ENCODE data around the gene PCDHGA8.
"Not testable (repeated sequence)": the region's sequence is repeated elsewhere in the genome, so short reads cannot be mapped to it uniquely, and the experiment has no call there.

Gene PCDHGA8

DNA sequence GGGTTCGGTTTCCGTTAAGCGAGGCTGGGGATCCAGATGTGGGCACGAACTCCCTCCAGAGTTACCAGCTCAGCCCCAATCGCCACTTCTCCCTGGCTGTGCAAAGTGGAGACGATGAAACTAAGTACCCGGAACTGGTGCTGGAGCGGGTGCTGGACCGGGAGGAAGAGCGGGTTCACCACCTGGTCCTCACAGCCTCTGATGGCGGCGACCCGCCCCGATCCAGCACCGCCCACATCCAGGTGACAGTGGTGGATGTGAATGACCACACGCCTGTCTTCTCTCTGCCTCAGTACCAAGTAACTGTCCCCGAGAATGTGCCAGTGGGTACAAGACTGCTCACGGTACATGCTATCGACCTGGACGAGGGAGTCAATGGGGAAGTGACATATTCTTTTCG, 9.1 kb upstream of the PCDHGA8 start:
- DNase-seq (ENCODE audit: low read depth in 1 of 2, low spot score in 1 of 2): no peak
- H3K27ac ChIP-seq (replicated peaks): no peak overlapping the region

DNA sequence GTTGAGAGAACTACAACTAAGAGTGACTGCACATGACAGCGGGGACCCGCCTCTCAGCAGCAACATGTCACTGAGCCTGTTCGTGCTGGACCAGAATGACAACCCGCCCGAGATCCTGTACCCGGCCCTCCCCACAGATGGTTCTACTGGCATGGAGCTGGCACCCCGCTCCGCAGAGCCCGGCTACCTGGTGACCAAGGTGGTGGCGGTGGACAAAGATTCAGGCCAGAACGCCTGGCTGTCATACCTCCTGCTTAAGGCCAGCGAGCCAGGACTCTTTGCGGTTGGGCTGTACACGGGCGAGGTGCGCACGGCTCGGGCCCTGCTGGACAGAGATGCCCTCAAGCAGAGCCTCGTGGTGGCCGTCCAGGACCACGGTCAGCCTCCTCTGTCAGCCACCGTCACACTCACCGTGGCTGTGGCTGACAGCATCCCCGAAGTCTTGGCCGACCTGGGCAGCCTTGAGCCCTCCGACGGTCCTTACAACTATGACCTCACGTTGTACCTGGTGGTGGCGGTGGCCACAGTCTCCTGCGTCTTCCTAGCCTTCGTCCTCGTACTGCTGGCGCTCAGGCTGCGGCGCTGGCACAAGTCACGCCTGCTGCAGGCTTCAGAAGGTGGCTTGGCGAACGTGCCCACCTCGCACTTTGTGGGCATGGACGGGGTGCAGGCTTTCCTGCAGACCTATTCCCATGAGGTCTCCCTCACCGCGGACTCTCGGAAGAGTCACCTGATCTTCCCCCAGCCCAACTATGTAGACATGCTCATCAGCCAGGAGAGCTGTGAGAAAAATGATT, 7.8 kb upstream of the PCDHGA8 start:
- no peak for DNase-seq (ENCODE audit: low read depth in 1 of 2, low spot score in 1 of 2)
- Histone ChIP-seq H3K27me3 (ENCODE audit: insufficient read depth, poor library complexity, severe bottlenecking) (no peaks in the 10 kb centered on the region), H3K4me3 (replicated peaks; ENCODE audit: insufficient read depth, low read length) (no peak overlapping the region), H3K27ac (replicated peaks) (no peak overlapping the region)
- TF ChIP-seq GABPA (IDR thresholded peaks at IDR 0.05; ENCODE audit: low read depth): no peak

More for the DNA sequence above, 9.1 kb upstream of the PCDHGA8 start:
- Histone ChIP-seq H3K27me3 (ENCODE audit: insufficient read depth, poor library complexity, severe bottlenecking) (no peaks in the 10 kb centered on the region), H3K4me3 (replicated peaks; ENCODE audit: insufficient read depth, low read length) (no peak overlapping the region)
- TF ChIP-seq REST (IDR thresholded peaks at IDR 0.05; ENCODE audit: insufficient replicate concordance, low read depth) (no peak), SPI1 (IDR thresholded peaks at IDR 0.05; ENCODE audit: borderline replicate concordance, low read depth) (no peak), GABPA (IDR thresholded peaks at IDR 0.05; ENCODE audit: low read depth) (no peak), POLR2AphosphoS5 (IDR thresholded peaks at IDR 0.05; ENCODE audit: low read depth) (no peak)
- TF ChIP-seq, protein P1, sequence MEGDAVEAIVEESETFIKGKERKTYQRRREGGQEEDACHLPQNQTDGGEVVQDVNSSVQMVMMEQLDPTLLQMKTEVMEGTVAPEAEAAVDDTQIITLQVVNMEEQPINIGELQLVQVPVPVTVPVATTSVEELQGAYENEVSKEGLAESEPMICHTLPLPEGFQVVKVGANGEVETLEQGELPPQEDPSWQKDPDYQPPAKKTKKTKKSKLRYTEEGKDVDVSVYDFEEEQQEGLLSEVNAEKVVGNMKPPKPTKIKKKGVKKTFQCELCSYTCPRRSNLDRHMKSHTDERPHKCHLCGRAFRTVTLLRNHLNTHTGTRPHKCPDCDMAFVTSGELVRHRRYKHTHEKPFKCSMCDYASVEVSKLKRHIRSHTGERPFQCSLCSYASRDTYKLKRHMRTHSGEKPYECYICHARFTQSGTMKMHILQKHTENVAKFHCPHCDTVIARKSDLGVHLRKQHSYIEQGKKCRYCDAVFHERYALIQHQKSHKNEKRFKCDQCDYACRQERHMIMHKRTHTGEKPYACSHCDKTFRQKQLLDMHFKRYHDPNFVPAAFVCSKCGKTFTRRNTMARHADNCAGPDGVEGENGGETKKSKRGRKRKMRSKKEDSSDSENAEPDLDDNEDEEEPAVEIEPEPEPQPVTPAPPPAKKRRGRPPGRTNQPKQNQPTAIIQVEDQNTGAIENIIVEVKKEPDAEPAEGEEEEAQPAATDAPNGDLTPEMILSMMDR (IDR thresholded peaks at IDR 0.05; ENCODE audit: insufficient read depth, low read length): no peak

GRCh38 chr5:141387557-141388311, 4.7 kb upstream of the PCDHGA8 start, which contains the start of gene PCDHGB4:
TSS of gene PCDHGB4 (plus strand) at chr5:141387698. CDS start at chr5:141387885, 187 bp downstream.
- TF ChIP-seq, protein P1 (IDR thresholded peaks at IDR 0.05; ENCODE audit: insufficient read depth, low read length): peak; percentile 38
- H3K4me3 ChIP-seq (replicated peaks; ENCODE audit: insufficient read depth, low read length): peak within 1 kb of the TSS; percentile 37
- H3K27me3 ChIP-seq (ENCODE audit: insufficient read depth, poor library complexity, severe bottlenecking); H3K27ac ChIP-seq (replicated peaks): not testable (repeated sequence)
- DNase-seq (ENCODE audit: low read depth in 1 of 2, low spot score in 1 of 2): peak in 1 of 2 experiments; percentile 65

GRCh38 chr5:141388661-141389060, 3.8 kb upstream of the PCDHGA8 start:
- Histone ChIP-seq H3K4me3 (replicated peaks; ENCODE audit: insufficient read depth, low read length) (no peak overlapping the region), H3K27me3 (ENCODE audit: insufficient read depth, poor library complexity, severe bottlenecking) (no peaks in the 10 kb centered on the region), H3K27ac (replicated peaks) (no peak overlapping the region)
- TF ChIP-seq GABPA (IDR thresholded peaks at IDR 0.05; ENCODE audit: low read depth): no peak
- TF ChIP-seq POLR2AphosphoS5 (IDR thresholded peaks at IDR 0.05; ENCODE audit: low read depth): no peak
- TF ChIP-seq SPI1 (IDR thresholded peaks at IDR 0.05; ENCODE audit: borderline replicate concordance, low read depth): no peak
- no peak for TF ChIP-seq REST (IDR thresholded peaks at IDR 0.05; ENCODE audit: insufficient replicate concordance, low read depth)
- TF ChIP-seq, protein P1 (IDR thresholded peaks at IDR 0.05; ENCODE audit: insufficient read depth, low read length): no peak
- no peak for DNase-seq (ENCODE audit: low read depth in 1 of 2, low spot score in 1 of 2)

All from HL-60 (cell line).